Caco-2 (cell line): ENCODE results near the gene PKD1L1. TPM values are rescaled to one million over a fixed set of nuclear protein-coding genes. Genes with fewer than 3 reads are reported as not detected.

Experiments
- BruUV-seq: library from RNA; stranded (reverse); fragments of 400-500 nt; replicated peaks from 2 replicates; lab custom pipeline; 2021; lab: Mats Ljungman, UMichigan
- CTCF ChIA-PET: fragments of 300-600 bp; sonication (Branson Sonifier 250); formaldehyde crosslinking; loops from one replicate; lab custom pipeline; 2022; ENCODE audit warnings: antibody characterized with exemption; lab: Charles Lee
- POLR2A ChIA-PET: fragments of 300-600 bp; sonication (Branson Sonifier 250); formaldehyde crosslinking; loops from one replicate; lab custom pipeline; 2022; ENCODE audit warnings: antibody characterized with exemption; lab: Charles Lee
- DNase-seq, 2 experiments: peaks; one replicate each; pipeline versions ENCODE4 v3.0.0 to v3.0.0-alpha.2; 2020 to 2022
- H3K27me3 ChIP-seq: replicated peaks from 2 replicates; pipeline ENCODE4 v1.6.0; 2011; ENCODE audit warnings: low read length; ENCODE audit not compliant: control insufficient read depth, insufficient read depth
- H3K36me3 ChIP-seq: 2 replicates; pipeline ENCODE4 v1.5.1; 2011; ENCODE audit warnings: low read length; ENCODE audit not compliant: control insufficient read depth, insufficient read depth
- H3K4me1 ChIP-seq: fragments of 250-450 bp; sonication (Bioruptor Pico); 2 replicates; pipeline ENCODE4 v1.5.1; 2020; ENCODE audit warnings: mild to moderate bottlenecking
- H3K4me3 ChIP-seq: 2 replicates; pipeline ENCODE4 v1.5.1; 2011; ENCODE audit warnings: low read depth, mild to moderate bottlenecking, control low read depth, low read length
- H3K9me3 ChIP-seq: fragments of 250-450 bp; sonication (Bioruptor Pico); 2 replicates; pipeline ENCODE4 v1.5.1; 2020; ENCODE audit warnings: mild to moderate bottlenecking, moderate library complexity
- H3K27ac Mint-ChIP-seq: one replicate; pipeline ENCODE4 v1.8.0; 2022; ENCODE audit warnings: mixed read lengths; ENCODE audit not compliant: unreplicated experiment
- H3K27me3 Mint-ChIP-seq: one replicate; pipeline ENCODE4 v1.8.0; 2022; ENCODE audit warnings: mixed read lengths; ENCODE audit not compliant: insufficient read depth, unreplicated experiment
- H3K36me3 Mint-ChIP-seq: one replicate; pipeline ENCODE4 v1.8.0; 2022; ENCODE audit warnings: mild to moderate bottlenecking, mixed read lengths; ENCODE audit not compliant: insufficient read depth, unreplicated experiment
- H3K4me1 Mint-ChIP-seq: one replicate; pipeline ENCODE4 v1.8.0; 2022; ENCODE audit warnings: low read depth, mixed read lengths; ENCODE audit not compliant: unreplicated experiment
- H3K4me3 Mint-ChIP-seq: one replicate; pipeline ENCODE4 v1.8.0; 2022; ENCODE audit warnings: mild to moderate bottlenecking, moderate library complexity, mixed read lengths; ENCODE audit not compliant: unreplicated experiment
- H3K9me3 Mint-ChIP-seq: one replicate; pipeline ENCODE4 v1.8.0; 2022; ENCODE audit warnings: mixed read lengths; ENCODE audit not compliant: unreplicated experiment
- CTCF ChIP-seq, 2 experiments: fragments of 200-600 bp in 1 of 2; IDR thresholded peaks; 1 replicate in 1 of 2; 2 replicates in 1 of 2; pipeline versions ENCODE4 v1.5.1 to v1.8.0; 2011 to 2022; ENCODE audit warnings: antibody characterized with exemption in 1 of 2, control low read depth in 1 of 2, inconsistent platforms in 1 of 2, low read depth in 1 of 2, low read length in 1 of 2, mild to moderate bottlenecking in 1 of 2, moderate library complexity in 1 of 2; ENCODE audit not compliant: insufficient read depth in 1 of 2, severe bottlenecking in 1 of 2, unreplicated experiment in 1 of 2
- intact Hi-C: fragments of 100-400 bp; cut with micrococcal nuclease; formaldehyde crosslinking; loops from one replicate; pipeline ENCODE4 v1.10.0; 2022; ENCODE audit not compliant: unreplicated experiment
- total RNA-seq: library from RNA; stranded (reverse); gene quantifications from 2 replicates; pipeline ENCODE4 v1.2.3, GENCODE V29; 2022

The PKD1L1 gene
- total RNA-seq, 1 experiment from 2014 or later, result 0.25 TPM

- no TSS peak for BruUV-seq
These were observed 201.1 kb downstream of the PKD1L1 start for GRCh38 chr7:47747160-47747559.

GRCh38 chr7:47746468-47746867, 201.8 kb downstream of the PKD1L1 start:
- Histone ChIP-seq H3K4me3 (no peak overlapping the region), H3K4me1 (no peaks in the 10 kb centered on the region), H3K27me3 (no peaks in the 10 kb centered on the region), H3K9me3 (no peaks in the 10 kb centered on the region), H3K36me3 (no peaks in the 10 kb centered on the region)
- Mint-ChIP-seq H3K9me3 (peaks cover 6% of the 10 kb centered on the region), H3K27ac (no peak overlapping the region), H3K4me1 (peaks cover 17% of the 10 kb centered on the region), H3K36me3 (no peaks in the 10 kb centered on the region), H3K27me3 (no peaks in the 10 kb centered on the region), H3K4me3 (no peak overlapping the region)
- no TSS peak for BruUV-seq
- no peak for TF ChIP-seq CTCF (IDR thresholded peaks at IDR 0.05; ENCODE audit: insufficient read depth in 1 of 2, low read depth in 1 of 2, low read length in 1 of 2, severe bottlenecking in 1 of 2, unreplicated experiment in 1 of 2)
- POLR2A ChIA-PET, result no interaction called here
- DNase-seq, result no peak
- intact Hi-C loops, result no loop called here
- CTCF ChIA-PET, result no interaction called here

More at GRCh38 chr7:47747160-47747559, 201.1 kb downstream of the PKD1L1 start:
- CTCF ChIA-PET, result no interaction called here
- no peak overlapping the region for H3K27ac Mint-ChIP-seq
- H3K4me1 ChIP-seq, result no peaks in the 10 kb centered on the region
- H3K27me3 Mint-ChIP-seq, result no peaks in the 10 kb centered on the region
- peaks cover 17% of the 10 kb centered on the region for H3K4me1 Mint-ChIP-seq
- no peak for DNase-seq
- no peak overlapping the region for H3K4me3 ChIP-seq
- peaks cover 8% of the 10 kb centered on the region for H3K9me3 Mint-ChIP-seq
- no peaks in the 10 kb centered on the region for H3K36me3 Mint-ChIP-seq
- TF ChIP-seq CTCF (IDR thresholded peaks at IDR 0.05; ENCODE audit: insufficient read depth in 1 of 2, low read depth in 1 of 2, low read length in 1 of 2, severe bottlenecking in 1 of 2, unreplicated experiment in 1 of 2), result no peak
- H3K4me3 Mint-ChIP-seq, result no peak overlapping the region
- no peaks in the 10 kb centered on the region for H3K27me3 ChIP-seq
- no peaks in the 10 kb centered on the region for H3K36me3 ChIP-seq
- POLR2A ChIA-PET, result no interaction called here
- intact Hi-C loops, result no loop called here
- no peaks in the 10 kb centered on the region for H3K9me3 ChIP-seq

GRCh38 chr7:47744883-47745282, 203.4 kb downstream of the PKD1L1 start:
- H3K9me3 ChIP-seq, result no peaks in the 10 kb centered on the region
- DNase-seq, result no peak
- Mint-ChIP-seq H3K27ac (no peak overlapping the region), H3K4me1 (peaks cover 17% of the 10 kb centered on the region), H3K9me3 (no peaks in the 10 kb centered on the region), H3K36me3 (no peaks in the 10 kb centered on the region), H3K4me3 (no peak overlapping the region), H3K27me3 (no peaks in the 10 kb centered on the region)
- intact Hi-C loops, result no loop called here
- no TSS peak for BruUV-seq
- POLR2A ChIA-PET, result no interaction called here
- CTCF ChIA-PET, result no interaction called here
- TF ChIP-seq CTCF (IDR thresholded peaks at IDR 0.05; ENCODE audit: insufficient read depth in 1 of 2, low read depth in 1 of 2, low read length in 1 of 2, severe bottlenecking in 1 of 2, unreplicated experiment in 1 of 2), result no peak
- H3K4me1 ChIP-seq, result no peaks in the 10 kb centered on the region
- H3K4me3 ChIP-seq, result no peak overlapping the region
- no peaks in the 10 kb centered on the region for H3K36me3 ChIP-seq
- no peaks in the 10 kb centered on the region for H3K27me3 ChIP-seq
